ENCODE measurements around the gene JOSD1.

The JOSD1 gene

GRCh38 chr22:38720350-38720749, 19.6 kb upstream of the JOSD1 start:
- H3K4me3 ChIP-seq: no peak overlapping the region
- no peak for DNase-seq (ENCODE audit: low spot score)
- no peak overlapping the region for H3K27ac ChIP-seq
- TF ChIP-seq CTCF (IDR thresholded peaks at IDR 0.05): no peak

GRCh38 chr22:38719196-38719595, 18.5 kb upstream of the JOSD1 start:
- Histone ChIP-seq H3K27ac (peak overlapping the region; percentile 12 to 52), H3K4me3 (no peak overlapping the region)
- TF ChIP-seq CTCF (IDR thresholded peaks at IDR 0.05): no peak
- DNase-seq (ENCODE audit: low spot score): no peak

GRCh38 chr22:38718414-38718813, 17.7 kb upstream of the JOSD1 start:
- H3K27ac ChIP-seq: peak overlapping the region; percentile 12 to 52
- no peak overlapping the region for H3K4me3 ChIP-seq
- DNase-seq (ENCODE audit: low spot score): no peak
- TF ChIP-seq CTCF (IDR thresholded peaks at IDR 0.05): peak; percentile 59

- H3K27ac ChIP-seq: peak overlapping the region in 1 of 2 donors; percentile 52
- no peak overlapping the region for H3K4me3 ChIP-seq
- TF ChIP-seq CTCF (IDR thresholded peaks at IDR 0.05): no peak
- DNase-seq (ENCODE audit: low spot score): no peak
Measured at GRCh38 chr22:38717244-38717643, 16.5 kb upstream of the JOSD1 start.

- Histone ChIP-seq H3K4me3 (no peak overlapping the region), H3K27ac (no peak overlapping the region)
- no peak for DNase-seq (ENCODE audit: low spot score)
- TF ChIP-seq CTCF (IDR thresholded peaks at IDR 0.05): no peak
Measured at GRCh38 chr22:38716826-38717225, 16.1 kb upstream of the JOSD1 start.

GRCh38 chr22:38716271-38716670, 15.5 kb upstream of the JOSD1 start:
- no peak for TF ChIP-seq CTCF (IDR thresholded peaks at IDR 0.05)
- Histone ChIP-seq H3K4me3 (no peak overlapping the region), H3K27ac (no peak overlapping the region)
- DNase-seq (ENCODE audit: low spot score): no peak

- no peak for TF ChIP-seq CTCF (IDR thresholded peaks at IDR 0.05)
- Histone ChIP-seq H3K4me3 (no peak overlapping the region), H3K27ac (no peak overlapping the region)
- DNase-seq (ENCODE audit: low spot score): no peak
Measured at GRCh38 chr22:38715852-38716251, 15.1 kb upstream of the JOSD1 start.
